ENCODE data around the gene AK8. TPM values are rescaled to one million over a fixed set of nuclear protein-coding genes. Genes with fewer than 3 reads are reported as not detected.

The AK8 gene
- total RNA-seq (not detected), polyA plus RNA-seq (under 1 TPM in 1 of 3 donors, not detected in 2; 0.14 TPM), total RNA-seq (0 to 0.43 (median 0) reads per million in 6 experiments)

GRCh38 chr9:132877824-132878694 is at the start of gene AK8:
TSS of gene AK8 (minus strand) at chr9:132878284. CDS start at chr9:132878255, 29 bp downstream.
- no peaks in the 10 kb centered on the region for H3K9me3 Mint-ChIP-seq
- no peaks in the 10 kb centered on the region for H3K36me3 Mint-ChIP-seq
- DNase-seq (peak; percentile 63 to 83 (median 79)), ATAC-seq (peak; percentile 92)
- POLR2A ChIA-PET: interaction anchor here (3.4 kb wide), 1 partner anchor 207 kb away, joined by 17 read pairs; the partner anchor contains the start of genes DDX31 and GTF3C4
- no peaks in the 10 kb centered on the region for H3K27me3 Mint-ChIP-seq
- H3K27ac Mint-ChIP-seq: peak within 1 kb of the TSS; percentile 59 to 90 (median 84)
- H3K4me1 Mint-ChIP-seq: peaks cover 0 to 17% (median 15%) of the 10 kb centered on the region in 4 donors
- peak within 1 kb of the TSS; percentile 76 to 91 (median 82) for H3K4me3 Mint-ChIP-seq

GRCh38 chr9:132927704-132928103 is 49.6 kb upstream of the AK8 start:
- no peak overlapping the region for H3K4me3 Mint-ChIP-seq
- H3K9me3 Mint-ChIP-seq: no peaks in the 10 kb centered on the region
- no peak overlapping the region for H3K27ac Mint-ChIP-seq
- no peaks in the 10 kb centered on the region for H3K27me3 Mint-ChIP-seq
- peaks cover 5 to 84% (median 43%) of the 10 kb centered on the region in 3 donors for H3K36me3 Mint-ChIP-seq
- no peak for ATAC-seq
- peaks cover 0 to 12% (median 3%) of the 10 kb centered on the region in 4 donors for H3K4me1 Mint-ChIP-seq
- DNase-seq: no peak
- POLR2A ChIA-PET: no interaction called here

DNA sequence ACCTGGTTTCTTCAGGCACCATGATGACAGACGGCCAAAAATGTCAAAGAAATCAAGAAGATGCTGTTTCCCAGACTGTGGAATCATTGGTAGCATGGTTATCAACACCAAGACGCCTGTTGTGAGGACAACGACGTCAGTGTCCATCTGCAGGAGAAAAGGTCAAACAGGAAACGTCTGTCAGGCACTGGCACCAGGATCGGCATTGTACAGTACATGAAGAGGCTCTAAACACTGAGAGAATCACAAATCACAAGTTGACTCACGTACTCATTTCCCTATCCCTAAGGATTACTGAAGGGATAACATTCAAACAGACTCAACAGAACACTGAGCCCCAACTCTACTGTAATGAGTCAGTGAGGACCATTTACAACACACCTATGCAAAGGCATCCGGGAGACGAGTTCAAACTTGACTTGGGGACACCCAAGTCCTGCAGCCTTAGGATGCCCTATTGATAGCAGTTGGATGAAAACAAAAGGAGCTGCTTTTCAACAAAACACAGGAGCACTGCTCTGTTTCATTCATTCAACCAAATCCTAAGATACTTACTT is 45.3 kb upstream of the AK8 start:
- POLR2A ChIA-PET: no interaction called here
- no peak overlapping the region for H3K27ac Mint-ChIP-seq
- H3K9me3 Mint-ChIP-seq: no peaks in the 10 kb centered on the region
- no peak for ATAC-seq
- H3K27me3 Mint-ChIP-seq: no peaks in the 10 kb centered on the region
- DNase-seq: no peak
- peaks cover 22 to 91% (median 57%) of the 10 kb centered on the region in 3 donors for H3K36me3 Mint-ChIP-seq
- no peak overlapping the region for H3K4me3 Mint-ChIP-seq
- no peaks in the 10 kb centered on the region for H3K4me1 Mint-ChIP-seq

GRCh38 chr9:132919614-132920268 is 41.7 kb upstream of the AK8 start:
- POLR2A ChIA-PET: no interaction called here
- H3K27me3 Mint-ChIP-seq: no peaks in the 10 kb centered on the region

GRCh38 chr9:132914924-132915323 is 36.8 kb upstream of the AK8 start:
- POLR2A ChIA-PET: no interaction called here

More at GRCh38 chr9:132919614-132920268, 41.7 kb upstream of the AK8 start:
- ATAC-seq: no peak
- no peaks in the 10 kb centered on the region for H3K4me1 Mint-ChIP-seq
- DNase-seq: no peak
- H3K9me3 Mint-ChIP-seq: no peaks in the 10 kb centered on the region
- H3K36me3 Mint-ChIP-seq: peaks cover 30 to 88% (median 57%) of the 10 kb centered on the region in 3 donors
- H3K4me3 Mint-ChIP-seq: no peak overlapping the region
- H3K27ac Mint-ChIP-seq: peak overlapping the region in 1 of 10 donors; percentile 85

GRCh38 chr9:132912131-132912530 is 34.0 kb upstream of the AK8 start:
- ATAC-seq: no peak
- Mint-ChIP-seq H3K27ac (peak overlapping the region in 1 of 10 donors; percentile 7), H3K36me3 (peaks cover 26 to 72% (median 32%) of the 10 kb centered on the region in 3 donors), H3K9me3 (no peaks in the 10 kb centered on the region), H3K4me3 (no peak overlapping the region), H3K27me3 (no peaks in the 10 kb centered on the region), H3K4me1 (peaks cover 9 to 15% (median 11%) of the 10 kb centered on the region in 4 donors)
- no peak for DNase-seq
- POLR2A ChIA-PET: no interaction called here

More at GRCh38 chr9:132914924-132915323, 36.8 kb upstream of the AK8 start:
- Mint-ChIP-seq H3K27ac (no peak overlapping the region), H3K4me3 (no peak overlapping the region), H3K27me3 (no peaks in the 10 kb centered on the region), H3K36me3 (peaks cover 42 to 90% (median 50%) of the 10 kb centered on the region in 3 donors), H3K9me3 (no peaks in the 10 kb centered on the region), H3K4me1 (peaks cover 0 to 3% (median 0%) of the 10 kb centered on the region in 4 donors)
- ATAC-seq (no peak), DNase-seq (no peak)

DNA sequence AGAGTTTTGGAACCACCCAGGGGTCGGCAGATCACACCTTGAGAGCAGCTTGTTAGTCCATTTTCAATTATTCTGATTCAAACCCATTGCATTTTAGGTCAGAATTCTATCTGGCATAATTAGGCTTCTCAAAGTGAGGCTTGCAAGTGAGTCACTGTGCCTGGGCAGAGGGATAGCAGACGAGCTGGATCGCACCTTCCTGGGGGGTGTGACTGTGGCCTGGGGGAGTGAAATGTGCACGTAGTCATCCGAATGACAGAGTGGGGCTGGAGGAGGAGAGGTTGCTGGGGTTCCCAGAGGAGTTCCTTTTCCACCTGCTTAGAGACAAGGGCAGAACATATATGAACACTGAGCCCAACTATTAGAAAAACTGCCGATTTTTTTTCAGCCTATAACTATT is 32.3 kb upstream of the AK8 start:
- POLR2A ChIA-PET: no interaction called here
- Mint-ChIP-seq H3K9me3 (no peaks in the 10 kb centered on the region), H3K4me1 (peaks cover 9 to 15% (median 11%) of the 10 kb centered on the region in 4 donors), H3K27me3 (no peaks in the 10 kb centered on the region), H3K27ac (no peak overlapping the region), H3K4me3 (no peak overlapping the region), H3K36me3 (peaks cover 20 to 72% (median 21%) of the 10 kb centered on the region in 3 donors)
- DNase-seq (no peak), ATAC-seq (no peak)

- ATAC-seq: no peak
- POLR2A ChIA-PET: interaction anchor here (0.7 kb wide), 1 partner anchor 63 kb away, joined by 3 read pairs; no protein-coding TSS in a partner anchor
- Mint-ChIP-seq H3K4me3 (no peak overlapping the region), H3K27ac (peak overlapping the region in 2 of 10 donors; percentile 74 to 79), H3K4me1 (peaks cover 9 to 15% (median 11%) of the 10 kb centered on the region in 4 donors), H3K27me3 (no peaks in the 10 kb centered on the region), H3K9me3 (no peaks in the 10 kb centered on the region), H3K36me3 (peaks cover 20 to 73% (median 20%) of the 10 kb centered on the region in 3 donors)
- DNase-seq: no peak
Measured at GRCh38 chr9:132909311-132909710, 31.2 kb upstream of the AK8 start.

- H3K27ac Mint-ChIP-seq: peak overlapping the region in 7 of 10 donors; percentile 27 to 79 (median 67)
- H3K4me3 Mint-ChIP-seq: peak overlapping the region in 3 of 10 donors; percentile 34 to 52 (median 41)
- H3K9me3 Mint-ChIP-seq: no peaks in the 10 kb centered on the region
- POLR2A ChIA-PET: no interaction called here
- peaks cover 20 to 74% (median 21%) of the 10 kb centered on the region in 3 donors for H3K36me3 Mint-ChIP-seq
- no peaks in the 10 kb centered on the region for H3K27me3 Mint-ChIP-seq
- peak; percentile 50 to 54 for ATAC-seq
- H3K4me1 Mint-ChIP-seq: peaks cover 9 to 15% (median 11%) of the 10 kb centered on the region in 4 donors
- DNase-seq: peak in 3 of 10 donors; percentile 19 to 48 (median 31)
Measured at GRCh38 chr9:132908635-132909034, 30.6 kb upstream of the AK8 start.

DNA sequence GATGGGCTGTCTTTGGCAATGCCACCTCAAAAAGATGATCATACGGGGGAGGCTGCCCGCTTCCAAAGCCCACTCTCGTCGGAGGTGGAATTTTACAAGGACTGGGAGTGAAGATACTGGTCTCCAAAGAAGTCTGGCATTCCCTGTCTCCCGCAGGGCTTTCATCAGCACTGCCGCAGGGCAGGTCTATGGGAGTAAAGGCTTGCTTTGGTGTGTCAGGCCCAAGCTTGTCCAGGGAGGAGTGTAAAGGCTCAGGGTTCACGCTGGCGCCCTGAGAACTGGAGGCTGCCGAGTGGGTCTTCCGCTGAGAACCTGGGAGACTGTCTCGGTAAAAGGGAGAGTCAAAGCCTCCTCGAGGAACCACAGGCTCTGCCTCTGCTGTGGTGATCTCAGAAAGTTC is 27.6 kb upstream of the AK8 start:
- no peak overlapping the region for H3K4me3 Mint-ChIP-seq
- H3K4me1 Mint-ChIP-seq: peaks cover 10 to 22% (median 15%) of the 10 kb centered on the region in 4 donors
- no peaks in the 10 kb centered on the region for H3K9me3 Mint-ChIP-seq
- H3K27me3 Mint-ChIP-seq: no peaks in the 10 kb centered on the region
- ATAC-seq (no peak), DNase-seq (no peak)
- H3K27ac Mint-ChIP-seq: no peak overlapping the region
- H3K36me3 Mint-ChIP-seq: peaks cover 4 to 72% (median 17%) of the 10 kb centered on the region in 3 donors
- POLR2A ChIA-PET: no interaction called here

DNA sequence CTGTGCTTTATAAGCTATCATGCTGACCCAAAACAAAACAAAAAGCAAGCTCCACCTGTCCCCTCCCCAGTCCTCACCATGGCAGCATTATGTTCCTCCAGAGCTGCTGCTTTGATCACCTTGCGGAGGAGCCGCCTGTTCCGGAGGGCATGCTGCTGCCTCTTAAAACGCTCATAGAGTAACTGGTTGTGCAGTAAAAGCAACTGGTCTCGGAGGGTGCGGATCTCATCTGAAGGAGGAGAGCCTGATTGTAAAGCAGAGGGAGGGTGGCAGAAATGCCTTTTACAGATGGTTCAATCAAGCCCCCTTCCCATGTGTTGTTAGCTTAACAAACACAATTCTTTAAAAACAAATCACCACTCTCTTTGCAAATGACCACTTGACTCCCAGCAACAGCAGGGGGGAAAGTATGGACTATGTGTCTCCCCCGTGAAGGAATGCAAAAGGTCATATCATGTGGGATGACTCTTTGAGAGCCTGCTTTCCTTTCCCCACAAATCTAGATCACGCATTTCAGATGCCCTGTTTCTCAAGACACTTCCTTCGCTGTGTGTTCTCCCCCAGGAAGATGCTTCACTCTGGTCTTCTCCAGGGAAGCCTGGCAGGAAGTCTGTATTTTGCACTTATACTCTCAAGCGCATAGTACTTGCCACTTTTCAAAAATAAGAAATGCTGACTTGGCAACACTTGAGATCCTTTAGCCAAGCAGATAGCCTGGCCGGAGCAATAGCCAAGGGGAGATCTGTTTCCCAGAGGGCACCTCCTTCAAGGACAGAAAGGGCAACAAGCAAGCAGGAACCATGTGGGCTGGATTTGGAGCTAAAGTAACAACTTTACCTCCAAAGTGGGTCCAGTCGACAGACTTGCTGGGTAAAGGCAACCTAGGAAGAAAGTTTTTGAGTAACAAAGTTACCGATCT is 25.7 kb upstream of the AK8 start:
- peaks cover 0 to 74% (median 19%) of the 10 kb centered on the region in 3 donors for H3K36me3 Mint-ChIP-seq
- ATAC-seq (no peak), DNase-seq (no peak)
- H3K9me3 Mint-ChIP-seq: no peaks in the 10 kb centered on the region
- POLR2A ChIA-PET: no interaction called here
- H3K27me3 Mint-ChIP-seq: no peaks in the 10 kb centered on the region
- no peak overlapping the region for H3K4me3 Mint-ChIP-seq
- peak overlapping the region in 4 of 10 donors; percentile 20 to 61 (median 49) for H3K27ac Mint-ChIP-seq
- peaks cover 6 to 16% (median 11%) of the 10 kb centered on the region in 4 donors for H3K4me1 Mint-ChIP-seq

Data from naive thymus-derived CD8-positive, alpha-beta T cell (primary cell).